HG02759 (cell line): ENCODE measurements around the gene FCER1A.
"Not testable (repeated sequence)": the region's sequence is repeated elsewhere in the genome, so short reads cannot be mapped to it uniquely, and the experiment has no call there.

Source experiments
- ATAC-seq: cut with Tn5 transposase; IDR thresholded peaks from one replicate; pipeline ENCODE4 v1.9.1; 2021; ENCODE audit warnings: mild to moderate bottlenecking, moderate library complexity; ENCODE audit not compliant: unreplicated experiment

FCER1A gene

GRCh38 chr1:159342761-159343425 is 40.8 kb downstream of the FCER1A start:
- ATAC-seq, result no peak

DNA sequence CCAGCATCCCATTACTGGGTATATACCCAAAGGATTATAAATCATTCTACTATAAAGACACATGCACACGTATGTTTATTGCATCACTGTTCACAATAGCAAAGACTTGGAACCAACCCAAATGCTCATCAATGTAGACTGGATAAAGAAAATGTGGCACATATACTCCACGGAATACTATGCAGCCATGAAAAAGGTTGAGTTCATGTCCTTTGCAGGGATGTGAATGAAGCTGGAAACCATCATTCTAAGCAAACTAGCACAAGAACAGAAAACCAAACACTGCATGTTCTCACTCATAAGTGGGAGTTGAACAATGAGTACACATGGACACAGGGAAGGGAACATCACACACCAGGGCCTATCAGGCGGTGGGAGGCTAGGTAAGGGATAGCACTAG is 47.2 kb downstream of the FCER1A start:
- ATAC-seq, result not testable (repeated sequence)

DNA sequence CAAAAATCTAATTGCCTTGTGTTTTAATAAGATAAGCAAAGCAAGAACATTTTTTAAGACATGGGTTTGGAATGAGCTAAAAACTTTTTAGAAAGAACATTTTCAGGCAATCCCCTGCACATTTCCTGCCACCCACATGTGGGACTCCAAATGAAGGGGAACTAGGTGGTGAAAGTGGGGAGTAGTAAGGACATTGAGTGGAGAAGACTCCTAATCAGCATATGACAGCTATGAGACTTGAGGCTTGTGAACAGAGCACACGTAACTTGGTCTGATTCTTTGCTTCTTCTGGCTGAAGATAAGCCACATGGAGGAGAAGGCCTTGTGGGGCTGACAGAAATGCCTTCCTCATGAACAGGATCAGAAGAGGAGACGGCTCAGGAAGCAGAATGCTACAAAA is 50.3 kb downstream of the FCER1A start:
- no peak for ATAC-seq
